Sigmoid colon (tissue), 7 donors: Measurements from ENCODE around the gene GLRA3. TPM values are rescaled to one million over a fixed set of nuclear protein-coding genes. Genes with fewer than 3 reads are reported as not detected.

Source experiments
- DNase-seq: peaks from one replicate; pipeline ENCODE4 v3.0.0-alpha.2; 2019
- H3K27ac ChIP-seq, 4 donors: fragments of 200-600 bp; sonication (generic); one replicate each; pipeline ENCODE4 v1.5.1; 2016 to 2019; ENCODE audit warnings: mild to moderate bottlenecking in 1 of 4
- H3K27me3 ChIP-seq, 3 donors: fragments of 200-600 bp; sonication (generic); one replicate each; pipeline ENCODE4 v1.5.1; 2019; ENCODE audit warnings: mild to moderate bottlenecking in 1 of 3
- H3K36me3 ChIP-seq, 4 donors: fragments of 200-600 bp; sonication (generic); one replicate each; pipeline ENCODE4 v1.5.1; 2016 to 2019
- H3K4me1 ChIP-seq, 4 donors: fragments of 200-600 bp; sonication (generic); one replicate each; pipeline ENCODE4 v1.5.1; 2017 to 2019
- H3K4me3 ChIP-seq, 4 donors: fragments of 200-600 bp; sonication (generic); one replicate each; pipeline ENCODE4 v1.5.1; 2017 to 2019; ENCODE audit warnings: mild to moderate bottlenecking in 2 of 4, moderate library complexity in 1 of 4
- H3K9me3 ChIP-seq, 4 donors: fragments of 200-600 bp in 3 of 4; sonication (generic) in 3 of 4; one replicate each; pipeline versions ENCODE4 v1.5.1 to v1.6.1; 2013 to 2019
- CTCF ChIP-seq, 4 experiments: fragments of 450-650 bp in 3 of 4; fragments of 200-600 bp in 1 of 4; IDR thresholded peaks; one replicate each; pipeline ENCODE4 v1.5.1; 2016 to 2019; ENCODE audit warnings: antibody characterized with exemption in 4 of 4, mild to moderate bottlenecking in 3 of 4, moderate library complexity in 2 of 4
- EP300 ChIP-seq, 4 donors: sonication (generic); formaldehyde crosslinking; IDR thresholded peaks; one replicate each; pipeline ENCODE4 v1.6.1; 2017; ENCODE audit warnings: antibody characterized with exemption in 4 of 4
- POLR2A ChIP-seq, 2 donors: fragments of 450-650 bp; IDR thresholded peaks; one replicate each; pipeline ENCODE4 v1.6.1; 2016; ENCODE audit warnings: antibody characterized with exemption in 2 of 2, mild to moderate bottlenecking in 2 of 2, moderate library complexity in 2 of 2
- POLR2AphosphoS5 ChIP-seq, 4 donors: sonication (generic); formaldehyde crosslinking; IDR thresholded peaks; one replicate each; pipeline ENCODE4 v1.6.1; 2017; ENCODE audit warnings: antibody characterized with exemption in 4 of 4
- WGBS, 2 donors: extraction: QIAGEN DNeasy Blood & Tissue Kit; methylation state at CpG; one replicate each; pipeline ENCODE4 v1.1.7; 2013; 5-methylcytosine and 5-hydroxymethylcytosine counted together
- intact Hi-C: fragments of 100-400 bp; cut with DNase I; formaldehyde crosslinking; loops from one replicate; pipeline ENCODE4 v1.15.1; 2023
- polyA plus RNA-seq, 3 donors: library from polyadenylated mRNA; stranded (reverse); fragments of 200-250 nt; gene quantifications; one replicate each; pipeline ENCODE4 v1.2.3, GENCODE V29; 2013
- total RNA-seq, 4 donors: library from RNA; depleted of rRNA; stranded (reverse); fragments of >200 nt; gene quantifications; one replicate each; pipeline ENCODE4 v1.1.0, GENCODE V29; 2016
- donor health status: healthy with polysubstance abuse.
- donor health status: Bipolar disorder and iron deficiency.
- donor health status: healthy.

The GLRA3 gene
- total and polyA plus RNA-seq, 7 donors = under 0.01 to 0.33 (median 0.04) TPM; not detected in 2

GRCh38 chr4:174674305-174674840, 154.7 kb downstream of the GLRA3 start:
- no peak for TF ChIP-seq POLR2A (IDR thresholded peaks at IDR 0.05)
- TF ChIP-seq EP300 (IDR thresholded peaks at IDR 0.05) = no peak
- WGBS, 2 donors = 69 to 82% methylated on average over 1 of the region's 1 CpG

GRCh38 chr4:174673865-174674264, 155.2 kb downstream of the GLRA3 start:
- TF ChIP-seq EP300 (IDR thresholded peaks at IDR 0.05) (no peak), CTCF (IDR thresholded peaks at IDR 0.05) (no peak)
- no peak overlapping the region for H3K27ac ChIP-seq
- H3K9me3 ChIP-seq = no peaks in the 10 kb centered on the region
- no peaks in the 10 kb centered on the region for H3K27me3 ChIP-seq
- no peaks in the 10 kb centered on the region for H3K36me3 ChIP-seq
- DNase-seq = no peak
- H3K4me1 ChIP-seq = peaks cover 0 to 3% (median 0%) of the 10 kb centered on the region in 4 donors
- H3K4me3 ChIP-seq = no peak overlapping the region
- intact Hi-C loops = no loop called here

More at GRCh38 chr4:174674305-174674840, 154.7 kb downstream of the GLRA3 start:
- H3K36me3 ChIP-seq = no peaks in the 10 kb centered on the region
- intact Hi-C loops = no loop called here
- no peaks in the 10 kb centered on the region for H3K9me3 ChIP-seq
- no peak for DNase-seq
- no peak overlapping the region for H3K4me3 ChIP-seq
- H3K27ac ChIP-seq = no peak overlapping the region
- no peaks in the 10 kb centered on the region for H3K27me3 ChIP-seq
- H3K4me1 ChIP-seq = no peaks in the 10 kb centered on the region

GRCh38 chr4:174672276-174672675, 156.8 kb downstream of the GLRA3 start:
- H3K4me1 ChIP-seq = peaks cover 0 to 4% (median 0%) of the 10 kb centered on the region in 4 donors
- H3K27ac ChIP-seq = no peak overlapping the region
- no peaks in the 10 kb centered on the region for H3K36me3 ChIP-seq
- H3K4me3 ChIP-seq = no peak overlapping the region
- no peaks in the 10 kb centered on the region for H3K27me3 ChIP-seq
- WGBS, 2 donors = 42 to 70% methylated on average over 4 of the region's 4 CpGs
- DNase-seq = no peak
- no peaks in the 10 kb centered on the region for H3K9me3 ChIP-seq
- no peak for TF ChIP-seq CTCF (IDR thresholded peaks at IDR 0.05)
- TF ChIP-seq POLR2A (IDR thresholded peaks at IDR 0.05) = no peak
- intact Hi-C loops = no loop called here

- H3K27ac ChIP-seq = no peak overlapping the region
- WGBS, 2 donors = 20 to 65% methylated on average over 3 of the region's 3 CpGs
- H3K4me3 ChIP-seq = no peak overlapping the region
- peaks cover 0 to 4% (median 0%) of the 10 kb centered on the region in 4 donors for H3K4me1 ChIP-seq
- no peaks in the 10 kb centered on the region for H3K27me3 ChIP-seq
- H3K9me3 ChIP-seq = no peaks in the 10 kb centered on the region
- peak in 2 of 4 donors; percentile 47 for TF ChIP-seq POLR2AphosphoS5 (IDR thresholded peaks at IDR 0.05)
- TF ChIP-seq EP300 (IDR thresholded peaks at IDR 0.05) = peak in 1 of 4 donors; percentile 9
- TF ChIP-seq POLR2A (IDR thresholded peaks at IDR 0.05) = no peak
- no peaks in the 10 kb centered on the region for H3K36me3 ChIP-seq
- intact Hi-C loops = no loop called here
- no peak for DNase-seq
Measured at GRCh38 chr4:174669270-174669669, 159.8 kb downstream of the GLRA3 start.

GRCh38 chr4:174665799-174666198, 163.2 kb downstream of the GLRA3 start:
- Histone ChIP-seq H3K36me3 (no peaks in the 10 kb centered on the region), H3K4me3 (no peak overlapping the region), H3K9me3 (no peaks in the 10 kb centered on the region), H3K27me3 (no peaks in the 10 kb centered on the region), H3K4me1 (peaks cover 0 to 4% (median 0%) of the 10 kb centered on the region in 4 donors), H3K27ac (no peak overlapping the region)
- no peak for TF ChIP-seq CTCF (IDR thresholded peaks at IDR 0.05)
- TF ChIP-seq EP300 (IDR thresholded peaks at IDR 0.05) = no peak
- no peak for TF ChIP-seq POLR2A (IDR thresholded peaks at IDR 0.05)
- TF ChIP-seq POLR2AphosphoS5 (IDR thresholded peaks at IDR 0.05) = no peak
- intact Hi-C loops = no loop called here
- no peak for DNase-seq

- no peak for DNase-seq
- Histone ChIP-seq H3K4me3 (no peak overlapping the region), H3K9me3 (no peaks in the 10 kb centered on the region), H3K27me3 (no peaks in the 10 kb centered on the region), H3K4me1 (no peaks in the 10 kb centered on the region), H3K27ac (no peak overlapping the region), H3K36me3 (no peaks in the 10 kb centered on the region)
- TF ChIP-seq POLR2A (IDR thresholded peaks at IDR 0.05) = no peak
- no peak for TF ChIP-seq EP300 (IDR thresholded peaks at IDR 0.05)
- no peak for TF ChIP-seq POLR2AphosphoS5 (IDR thresholded peaks at IDR 0.05)
- no peak for TF ChIP-seq CTCF (IDR thresholded peaks at IDR 0.05)
- 77 to 83% methylated on average over 2 of the region's 2 CpGs for WGBS, 2 donors
- intact Hi-C loops = no loop called here
Measured at GRCh38 chr4:174663216-174663615, 165.8 kb downstream of the GLRA3 start.
